Adipocyte (in vitro differentiated cells): ENCODE measurements around the gene RNF150.
"Not testable (repeated sequence)": the region's sequence is repeated elsewhere in the genome, so short reads cannot be mapped to it uniquely, and the experiment has no call there.

Experiments used
- DNase-seq: peaks from one replicate; pipeline ENCODE4 v3.0.0-alpha.2; 2015; ENCODE audit warnings: low read depth
- H3K27me3 ChIP-seq: replicated peaks from 2 replicates; pipeline ENCODE4 v1.7.0; 2013; ENCODE audit warnings: mild to moderate bottlenecking, low read length, moderate library complexity; ENCODE audit not compliant: control insufficient read depth, insufficient read depth
- H3K36me3 ChIP-seq: 2 replicates; pipeline ENCODE4 v1.7.0; 2013; ENCODE audit warnings: low read length, mild to moderate bottlenecking, moderate library complexity; ENCODE audit not compliant: control insufficient read depth, insufficient read depth, severe bottlenecking
- H3K4me1 ChIP-seq: 2 replicates; pipeline ENCODE4 v1.7.0; 2013; ENCODE audit warnings: mild to moderate bottlenecking, low read length, moderate library complexity; ENCODE audit not compliant: control insufficient read depth, insufficient read depth
- H3K4me3 ChIP-seq: 2 replicates; pipeline ENCODE4 v1.7.0; 2013; ENCODE audit warnings: mild to moderate bottlenecking, low read length, moderate library complexity
- H3K9ac ChIP-seq: 2 replicates; pipeline ENCODE4 v1.7.0; 2013; ENCODE audit warnings: mild to moderate bottlenecking, low read length, moderate library complexity
- H3K9me3 ChIP-seq: 2 replicates; pipeline ENCODE4 v1.7.0; 2013; ENCODE audit warnings: mild to moderate bottlenecking, low read length, moderate library complexity; ENCODE audit not compliant: control insufficient read depth

Gene RNF150

GRCh38 chr4:140834839-140835495 is 298.3 kb downstream of the RNF150 start:
- DNase-seq, result peak; percentile 55
- H3K36me3 ChIP-seq, result no peaks in the 10 kb centered on the region
- H3K4me1 ChIP-seq, result no peaks in the 10 kb centered on the region
- no peak overlapping the region for H3K4me3 ChIP-seq
- no peak overlapping the region for H3K9ac ChIP-seq
- H3K27me3 ChIP-seq, result peaks cover 8% of the 10 kb centered on the region
- no peaks in the 10 kb centered on the region for H3K9me3 ChIP-seq

- H3K4me3 ChIP-seq, result no peak overlapping the region
- no peaks in the 10 kb centered on the region for H3K36me3 ChIP-seq
- H3K9ac ChIP-seq, result no peak overlapping the region
- H3K9me3 ChIP-seq, result no peaks in the 10 kb centered on the region
- H3K27me3 ChIP-seq, result peaks cover 8% of the 10 kb centered on the region
- no peaks in the 10 kb centered on the region for H3K4me1 ChIP-seq
- no peak for DNase-seq
Measured at GRCh38 chr4:140833280-140833679, 300.0 kb downstream of the RNF150 start.

- no peak for DNase-seq
- H3K4me3 ChIP-seq, result no peak overlapping the region
- no peaks in the 10 kb centered on the region for H3K4me1 ChIP-seq
- H3K9ac ChIP-seq, result no peak overlapping the region
- peaks cover 29% of the 10 kb centered on the region for H3K27me3 ChIP-seq
- no peaks in the 10 kb centered on the region for H3K9me3 ChIP-seq
- H3K36me3 ChIP-seq, result no peaks in the 10 kb centered on the region
Measured at GRCh38 chr4:140829825-140830224, 303.4 kb downstream of the RNF150 start.

- Histone ChIP-seq H3K27me3 (peaks cover 29% of the 10 kb centered on the region), H3K9me3 (no peaks in the 10 kb centered on the region), H3K9ac (no peak overlapping the region)
Measured at GRCh38 chr4:140826701-140827027, 306.6 kb downstream of the RNF150 start.

GRCh38 chr4:140820520-140820919 is 312.7 kb downstream of the RNF150 start:
- H3K9me3 ChIP-seq, H3K36me3 ChIP-seq, H3K9ac ChIP-seq, H3K4me1 ChIP-seq, H3K4me3 ChIP-seq, DNase-seq: not testable (repeated sequence)
- H3K27me3 ChIP-seq, result peaks cover 14% of the 10 kb centered on the region

More at GRCh38 chr4:140826701-140827027, 306.6 kb downstream of the RNF150 start:
- no peaks in the 10 kb centered on the region for H3K4me1 ChIP-seq
- H3K4me3 ChIP-seq, result no peak overlapping the region
- H3K36me3 ChIP-seq, result no peaks in the 10 kb centered on the region
- DNase-seq, result no peak

- no peak for DNase-seq
- Histone ChIP-seq H3K9me3 (no peaks in the 10 kb centered on the region), H3K9ac (no peak overlapping the region), H3K27me3 (peaks cover 11% of the 10 kb centered on the region), H3K4me1 (no peaks in the 10 kb centered on the region), H3K4me3 (no peak overlapping the region), H3K36me3 (no peaks in the 10 kb centered on the region)
Measured at GRCh38 chr4:140819610-140820009, 313.7 kb downstream of the RNF150 start.

GRCh38 chr4:140818433-140818832 is 314.8 kb downstream of the RNF150 start:
- DNase-seq, result no peak
- Histone ChIP-seq H3K36me3 (no peaks in the 10 kb centered on the region), H3K9ac (no peak overlapping the region), H3K4me3 (no peak overlapping the region), H3K27me3 (peaks cover 11% of the 10 kb centered on the region), H3K4me1 (no peaks in the 10 kb centered on the region), H3K9me3 (no peaks in the 10 kb centered on the region)

GRCh38 chr4:140816806-140817510 is 316.3 kb downstream of the RNF150 start:
- DNase-seq, result no peak

GRCh38 chr4:140813804-140814203 is 319.5 kb downstream of the RNF150 start:
- Histone ChIP-seq H3K27me3 (peaks cover 31% of the 10 kb centered on the region), H3K4me1 (no peaks in the 10 kb centered on the region), H3K9ac (no peak overlapping the region), H3K9me3 (no peaks in the 10 kb centered on the region), H3K4me3 (no peak overlapping the region), H3K36me3 (no peaks in the 10 kb centered on the region)
- DNase-seq, result no peak

More at GRCh38 chr4:140816806-140817510, 316.3 kb downstream of the RNF150 start:
- Histone ChIP-seq H3K4me3 (no peak overlapping the region), H3K36me3 (no peaks in the 10 kb centered on the region), H3K9me3 (no peaks in the 10 kb centered on the region), H3K4me1 (no peaks in the 10 kb centered on the region), H3K9ac (no peak overlapping the region), H3K27me3 (peaks cover 15% of the 10 kb centered on the region)

- DNase-seq, result no peak
Measured at GRCh38 chr4:140812916-140813315, 320.4 kb downstream of the RNF150 start.

GRCh38 chr4:140811429-140811828 is 321.8 kb downstream of the RNF150 start:
- no peak overlapping the region for H3K4me3 ChIP-seq
- DNase-seq, result no peak
- no peak overlapping the region for H3K9ac ChIP-seq
- H3K36me3 ChIP-seq, result no peaks in the 10 kb centered on the region
- H3K4me1 ChIP-seq, result no peaks in the 10 kb centered on the region
- H3K27me3 ChIP-seq, result peaks cover 25% of the 10 kb centered on the region
- no peaks in the 10 kb centered on the region for H3K9me3 ChIP-seq

More at GRCh38 chr4:140812916-140813315, 320.4 kb downstream of the RNF150 start:
- no peaks in the 10 kb centered on the region for H3K4me1 ChIP-seq
- H3K9me3 ChIP-seq, result no peaks in the 10 kb centered on the region
- no peaks in the 10 kb centered on the region for H3K36me3 ChIP-seq
- peaks cover 31% of the 10 kb centered on the region for H3K27me3 ChIP-seq
- H3K4me3 ChIP-seq, result no peak overlapping the region
- no peak overlapping the region for H3K9ac ChIP-seq
